Neural crest cell (in vitro differentiated cells): ENCODE results near the gene SLC22A7. TPM values are rescaled to one million over a fixed set of nuclear protein-coding genes. Genes with fewer than 3 reads are reported as not detected.

Source experiments
- DNase-seq: peaks from one replicate; pipeline ENCODE4 v3.0.0; 2021; ENCODE audit warnings: low read depth, mixed read lengths, low spot score
- H3K27ac Mint-ChIP-seq: one replicate; pipeline ENCODE4 v1.8.0; 2021; ENCODE audit warnings: mild to moderate bottlenecking, mixed read lengths; ENCODE audit not compliant: unreplicated experiment
- H3K27me3 Mint-ChIP-seq: 2 replicates; pipeline ENCODE4 v1.8.0; 2021; ENCODE audit warnings: low read depth, mild to moderate bottlenecking, mixed read lengths
- H3K36me3 Mint-ChIP-seq: 2 replicates; pipeline ENCODE4 v1.8.0; 2021; ENCODE audit warnings: low read depth, mild to moderate bottlenecking, mixed read lengths
- H3K4me1 Mint-ChIP-seq: 2 replicates; pipeline ENCODE4 v1.8.0; 2021; ENCODE audit warnings: mixed read lengths
- H3K4me3 Mint-ChIP-seq: one replicate; pipeline ENCODE4 v1.8.0; 2021; ENCODE audit warnings: mild to moderate bottlenecking, mixed read lengths
- H3K9me3 Mint-ChIP-seq: 2 replicates; pipeline ENCODE4 v1.8.0; 2021; ENCODE audit warnings: mixed read lengths
- total RNA-seq: library from RNA; stranded (reverse); gene quantifications from 2 replicates; pipeline ENCODE4 v1.2.1, GENCODE V29; 2021
- TF ChIP-seq, protein P1 (sequence below): fragments of 200-600 bp; sonication (generic); conservative IDR thresholded peaks from 2 replicates; pipeline ENCODE4 v1.5.0; 2021; ENCODE audit warnings: antibody characterized with exemption, mild to moderate bottlenecking

The SLC22A7 gene
- total RNA-seq, 1 donor from 2014 or later: 0.37 TPM

GRCh38 chr6:43268782-43269272, 29.2 kb upstream of the SLC22A7 start:
- Mint-ChIP-seq H3K27ac (no peak overlapping the region), H3K4me3 (no peak overlapping the region), H3K4me1 (peaks cover 11% of the 10 kb centered on the region), H3K9me3 (no peaks in the 10 kb centered on the region), H3K36me3 (no peaks in the 10 kb centered on the region), H3K27me3 (peaks cover 49% of the 10 kb centered on the region)
- TF ChIP-seq, protein P1, sequence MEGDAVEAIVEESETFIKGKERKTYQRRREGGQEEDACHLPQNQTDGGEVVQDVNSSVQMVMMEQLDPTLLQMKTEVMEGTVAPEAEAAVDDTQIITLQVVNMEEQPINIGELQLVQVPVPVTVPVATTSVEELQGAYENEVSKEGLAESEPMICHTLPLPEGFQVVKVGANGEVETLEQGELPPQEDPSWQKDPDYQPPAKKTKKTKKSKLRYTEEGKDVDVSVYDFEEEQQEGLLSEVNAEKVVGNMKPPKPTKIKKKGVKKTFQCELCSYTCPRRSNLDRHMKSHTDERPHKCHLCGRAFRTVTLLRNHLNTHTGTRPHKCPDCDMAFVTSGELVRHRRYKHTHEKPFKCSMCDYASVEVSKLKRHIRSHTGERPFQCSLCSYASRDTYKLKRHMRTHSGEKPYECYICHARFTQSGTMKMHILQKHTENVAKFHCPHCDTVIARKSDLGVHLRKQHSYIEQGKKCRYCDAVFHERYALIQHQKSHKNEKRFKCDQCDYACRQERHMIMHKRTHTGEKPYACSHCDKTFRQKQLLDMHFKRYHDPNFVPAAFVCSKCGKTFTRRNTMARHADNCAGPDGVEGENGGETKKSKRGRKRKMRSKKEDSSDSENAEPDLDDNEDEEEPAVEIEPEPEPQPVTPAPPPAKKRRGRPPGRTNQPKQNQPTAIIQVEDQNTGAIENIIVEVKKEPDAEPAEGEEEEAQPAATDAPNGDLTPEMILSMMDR: no peak
- DNase-seq: no peak

DNA sequence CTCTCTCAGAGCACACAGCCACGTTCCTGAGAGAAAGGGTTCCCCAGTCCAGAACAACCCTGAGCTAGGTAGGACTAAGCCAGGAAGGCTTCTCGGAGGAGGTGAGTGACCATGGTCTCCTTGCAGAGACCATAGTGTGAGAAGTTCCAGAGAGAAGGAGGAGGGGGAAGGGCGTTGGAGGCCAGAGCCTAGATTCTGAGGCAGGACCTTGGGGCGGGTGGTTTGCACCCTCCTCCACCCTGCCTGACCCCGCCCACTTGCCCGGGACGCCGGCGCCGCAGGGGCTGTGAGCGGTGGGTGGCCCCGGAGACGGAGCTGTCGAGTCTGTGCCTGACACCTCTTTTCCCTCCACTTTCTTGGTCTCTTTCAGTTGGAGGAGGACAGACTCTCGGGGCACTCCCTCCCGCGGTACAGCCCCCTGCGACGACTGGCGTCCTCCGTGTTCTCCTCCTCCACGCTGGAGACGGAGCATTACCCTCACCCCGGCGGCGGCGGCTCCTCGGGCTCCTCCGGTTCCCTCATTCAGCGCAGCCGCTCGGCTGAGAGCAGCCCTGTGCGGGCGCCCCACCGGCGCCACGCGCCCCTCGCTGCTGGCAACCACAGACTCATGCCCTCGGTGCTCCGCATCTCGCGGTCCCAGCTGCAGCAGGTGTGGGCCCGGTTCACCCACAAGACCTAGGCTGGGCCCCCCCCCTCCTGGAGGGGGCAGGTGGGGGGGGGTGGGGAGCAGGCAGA, 28.6 kb upstream of the SLC22A7 start:
- Mint-ChIP-seq H3K4me1 (peaks cover 11% of the 10 kb centered on the region), H3K27me3 (peaks cover 55% of the 10 kb centered on the region), H3K36me3 (no peaks in the 10 kb centered on the region), H3K9me3 (no peaks in the 10 kb centered on the region), H3K27ac (no peak overlapping the region), H3K4me3 (no peak overlapping the region)
- DNase-seq: no peak
- TF ChIP-seq, protein P1: no peak

DNA sequence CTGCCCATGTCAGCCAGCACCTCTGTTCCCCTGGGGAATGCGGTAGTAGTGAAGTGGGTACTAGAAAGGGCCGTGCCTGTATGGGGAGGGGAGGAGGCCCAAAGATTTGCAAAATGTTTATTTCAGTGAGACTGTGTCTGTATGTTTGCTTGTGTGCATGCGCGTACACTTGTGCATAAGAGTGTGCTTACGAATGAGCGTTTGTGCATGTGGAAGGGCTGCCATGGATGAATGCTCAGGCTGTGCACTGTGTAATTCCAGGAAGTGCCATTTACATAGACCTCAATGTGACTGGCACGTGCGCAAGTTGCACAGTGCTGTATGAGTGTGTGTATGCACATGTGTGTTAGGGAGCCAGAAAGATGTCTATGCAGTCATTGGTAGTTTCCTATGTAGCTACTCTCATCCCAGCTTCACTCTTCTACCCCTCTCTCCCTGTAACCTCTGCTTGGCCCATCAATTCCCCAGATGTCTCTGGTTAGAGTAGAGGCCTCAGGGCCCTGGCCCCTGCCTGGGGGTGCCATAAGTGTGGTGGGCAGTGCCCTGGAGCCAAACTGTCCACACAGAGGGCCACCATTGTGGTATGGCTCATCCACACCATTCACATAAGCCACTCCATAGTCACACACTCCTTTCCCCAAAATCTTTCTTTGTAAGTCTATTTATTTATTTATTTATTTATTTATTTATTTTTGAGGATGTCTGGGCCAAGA, 26.8 kb upstream of the SLC22A7 start:
- H3K9me3 Mint-ChIP-seq: no peaks in the 10 kb centered on the region
- DNase-seq: no peak
- TF ChIP-seq, protein P1: no peak
- H3K4me1 Mint-ChIP-seq: peaks cover 20% of the 10 kb centered on the region
- no peak overlapping the region for H3K27ac Mint-ChIP-seq
- no peaks in the 10 kb centered on the region for H3K36me3 Mint-ChIP-seq
- H3K27me3 Mint-ChIP-seq: peaks cover 69% of the 10 kb centered on the region
- H3K4me3 Mint-ChIP-seq: peak overlapping the region; percentile 10

- no peaks in the 10 kb centered on the region for H3K36me3 Mint-ChIP-seq
- H3K4me1 Mint-ChIP-seq: peaks cover 20% of the 10 kb centered on the region
- DNase-seq: no peak
- H3K9me3 Mint-ChIP-seq: no peaks in the 10 kb centered on the region
- no peak overlapping the region for H3K4me3 Mint-ChIP-seq
- peaks cover 75% of the 10 kb centered on the region for H3K27me3 Mint-ChIP-seq
- H3K27ac Mint-ChIP-seq: no peak overlapping the region
- TF ChIP-seq, protein P1: no peak
These were observed 26.1 kb upstream of the SLC22A7 start for GRCh38 chr6:43271944-43272343.

- no peak for DNase-seq
- Mint-ChIP-seq H3K27ac (no peak overlapping the region), H3K27me3 (peaks cover 69% of the 10 kb centered on the region), H3K4me1 (peaks cover 25% of the 10 kb centered on the region), H3K36me3 (no peaks in the 10 kb centered on the region), H3K4me3 (peak overlapping the region; percentile 17), H3K9me3 (no peaks in the 10 kb centered on the region)
- TF ChIP-seq, protein P1: no peak
These were observed 24.4 kb upstream of the SLC22A7 start for GRCh38 chr6:43273707-43274106.
